ENCODE data around the gene ADGRD2. TPM values are rescaled to one million over a fixed set of nuclear protein-coding genes. Genes with fewer than 3 reads are reported as not detected.

ADGRD2 gene
- total RNA-seq, 1 experiment from 2014 or later = not detected

- Histone ChIP-seq H3K9me3 (ENCODE audit: low read depth, low read length, poor library complexity, severe bottlenecking) (no peaks in the 10 kb centered on the region), H3K4me3 (ENCODE audit: low read depth, low read length, poor library complexity, severe bottlenecking) (no peak overlapping the region), H3K36me3 (ENCODE audit: insufficient read depth, low read length, poor library complexity, severe bottlenecking) (no peaks in the 10 kb centered on the region), H3K4me1 (ENCODE audit: insufficient read depth, low read length, poor library complexity, severe bottlenecking) (peaks cover 8% of the 10 kb centered on the region), H3K27ac (ENCODE audit: low read depth, low read length, poor library complexity, severe bottlenecking) (no peak overlapping the region), H3K27me3 (replicated peaks; ENCODE audit: insufficient read depth, low read depth, low read length, poor library complexity) (no peaks in the 10 kb centered on the region)
- intact Hi-C loops (cut with micrococcal nuclease; ENCODE audit: unreplicated experiment) = no loop called here
- CTCF ChIA-PET = no interaction called here
- DNase-seq (ENCODE audit: low spot score) = no peak
- POLR2A ChIA-PET (ENCODE audit: low non-redundant PET) = no interaction called here
- TF ChIP-seq CTCF (conservative IDR thresholded peaks at IDR 0.05; ENCODE audit: low read depth, low read length) (no peak), EZH2 (IDR thresholded peaks at IDR 0.05; ENCODE audit: borderline replicate concordance, low read depth, low read length, poor library complexity, severe bottlenecking) (no peak)
- no TSS peak for BruUV-seq (replicated peaks)
Observed at GRCh38 chr9:124454791-124455443, 4.7 kb downstream of the ADGRD2 start.

- ChIA-PET CTCF (no interaction called here), POLR2A (ENCODE audit: low non-redundant PET) (no interaction called here)
- Histone ChIP-seq H3K36me3 (ENCODE audit: insufficient read depth, low read length, poor library complexity, severe bottlenecking) (no peaks in the 10 kb centered on the region), H3K4me1 (ENCODE audit: insufficient read depth, low read length, poor library complexity, severe bottlenecking) (peaks cover 2% of the 10 kb centered on the region), H3K27me3 (replicated peaks; ENCODE audit: insufficient read depth, low read depth, low read length, poor library complexity) (no peaks in the 10 kb centered on the region), H3K9me3 (ENCODE audit: low read depth, low read length, poor library complexity, severe bottlenecking) (no peaks in the 10 kb centered on the region), H3K27ac (ENCODE audit: low read depth, low read length, poor library complexity, severe bottlenecking) (no peak overlapping the region), H3K4me3 (ENCODE audit: low read depth, low read length, poor library complexity, severe bottlenecking) (no peak overlapping the region)
- BruUV-seq (replicated peaks) = no TSS peak
- no peak for DNase-seq (ENCODE audit: low spot score)
- intact Hi-C loops (cut with micrococcal nuclease; ENCODE audit: unreplicated experiment) = no loop called here
- no peak for TF ChIP-seq EZH2 (IDR thresholded peaks at IDR 0.05; ENCODE audit: borderline replicate concordance, low read depth, low read length, poor library complexity, severe bottlenecking)
Observed at GRCh38 chr9:124455820-124456219, 5.6 kb downstream of the ADGRD2 start.

GRCh38 chr9:124456341-124457078 lies 6.3 kb downstream of the ADGRD2 start:
- Histone ChIP-seq H3K4me3 (ENCODE audit: low read depth, low read length, poor library complexity, severe bottlenecking) (no peak overlapping the region), H3K27me3 (replicated peaks; ENCODE audit: insufficient read depth, low read depth, low read length, poor library complexity) (no peaks in the 10 kb centered on the region), H3K27ac (ENCODE audit: low read depth, low read length, poor library complexity, severe bottlenecking) (no peak overlapping the region), H3K36me3 (ENCODE audit: insufficient read depth, low read length, poor library complexity, severe bottlenecking) (no peaks in the 10 kb centered on the region), H3K4me1 (ENCODE audit: insufficient read depth, low read length, poor library complexity, severe bottlenecking) (no peaks in the 10 kb centered on the region), H3K9me3 (ENCODE audit: low read depth, low read length, poor library complexity, severe bottlenecking) (no peaks in the 10 kb centered on the region)
- ChIA-PET CTCF (no interaction called here), POLR2A (ENCODE audit: low non-redundant PET) (no interaction called here)
- BruUV-seq (replicated peaks) = no TSS peak
- TF ChIP-seq CTCF (conservative IDR thresholded peaks at IDR 0.05; ENCODE audit: low read depth, low read length) = no peak
- TF ChIP-seq EZH2 (IDR thresholded peaks at IDR 0.05; ENCODE audit: borderline replicate concordance, low read depth, low read length, poor library complexity, severe bottlenecking) = no peak
- intact Hi-C loops (cut with micrococcal nuclease; ENCODE audit: unreplicated experiment) = no loop called here
- DNase-seq (ENCODE audit: low spot score) = no peak

Data from A673 (cell line).